GM13976 (cell line): ENCODE measurements around the gene EMILIN3.
A peak's percentile ranks its signal among the peaks of the same experiment; 100 is the strongest.

Experiments
- DNase-seq: peaks from one replicate; pipeline ENCODE4 v3.0.0; 2012; ENCODE audit warnings: low spot score
- in situ Hi-C: fragments of 300-500 bp; cut with MboI; formaldehyde crosslinking; loops from one replicate; pipeline ENCODE4 v1.12.0; 2022; ENCODE audit warnings: low sequenced_read_pairs, mixed read lengths, inconsistent platforms; ENCODE audit not compliant: unreplicated experiment
- TF ChIP-seq, protein P1 (sequence below): IDR thresholded peaks from 2 replicates; pipeline ENCODE4 v1.5.1; 2012; ENCODE audit warnings: borderline replicate concordance, mild to moderate bottlenecking; ENCODE audit not compliant: insufficient read depth; ENCODE audit errors: extremely low read depth, missing control alignments, control extremely low read depth

EMILIN3 gene

GRCh38 chr20:41330343-41330720, 36.3 kb downstream of the EMILIN3 start:
- in situ Hi-C loops = no loop called here
- no peak for DNase-seq
- TF ChIP-seq, protein P1, sequence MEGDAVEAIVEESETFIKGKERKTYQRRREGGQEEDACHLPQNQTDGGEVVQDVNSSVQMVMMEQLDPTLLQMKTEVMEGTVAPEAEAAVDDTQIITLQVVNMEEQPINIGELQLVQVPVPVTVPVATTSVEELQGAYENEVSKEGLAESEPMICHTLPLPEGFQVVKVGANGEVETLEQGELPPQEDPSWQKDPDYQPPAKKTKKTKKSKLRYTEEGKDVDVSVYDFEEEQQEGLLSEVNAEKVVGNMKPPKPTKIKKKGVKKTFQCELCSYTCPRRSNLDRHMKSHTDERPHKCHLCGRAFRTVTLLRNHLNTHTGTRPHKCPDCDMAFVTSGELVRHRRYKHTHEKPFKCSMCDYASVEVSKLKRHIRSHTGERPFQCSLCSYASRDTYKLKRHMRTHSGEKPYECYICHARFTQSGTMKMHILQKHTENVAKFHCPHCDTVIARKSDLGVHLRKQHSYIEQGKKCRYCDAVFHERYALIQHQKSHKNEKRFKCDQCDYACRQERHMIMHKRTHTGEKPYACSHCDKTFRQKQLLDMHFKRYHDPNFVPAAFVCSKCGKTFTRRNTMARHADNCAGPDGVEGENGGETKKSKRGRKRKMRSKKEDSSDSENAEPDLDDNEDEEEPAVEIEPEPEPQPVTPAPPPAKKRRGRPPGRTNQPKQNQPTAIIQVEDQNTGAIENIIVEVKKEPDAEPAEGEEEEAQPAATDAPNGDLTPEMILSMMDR = no peak

GRCh38 chr20:41329435-41330342, 36.9 kb downstream of the EMILIN3 start:
- peak; percentile 75 for DNase-seq
- TF ChIP-seq, protein P1 = no peak
- in situ Hi-C loops = no loop called here

GRCh38 chr20:41327178-41327577, 39.4 kb downstream of the EMILIN3 start:
- TF ChIP-seq, protein P1 = no peak
- no peak for DNase-seq
- in situ Hi-C loops = no loop called here

- in situ Hi-C loops = no loop called here
- DNase-seq = no peak
- TF ChIP-seq, protein P1 = no peak
These were observed 45.6 kb downstream of the EMILIN3 start for GRCh38 chr20:41320976-41321375.

DNA sequence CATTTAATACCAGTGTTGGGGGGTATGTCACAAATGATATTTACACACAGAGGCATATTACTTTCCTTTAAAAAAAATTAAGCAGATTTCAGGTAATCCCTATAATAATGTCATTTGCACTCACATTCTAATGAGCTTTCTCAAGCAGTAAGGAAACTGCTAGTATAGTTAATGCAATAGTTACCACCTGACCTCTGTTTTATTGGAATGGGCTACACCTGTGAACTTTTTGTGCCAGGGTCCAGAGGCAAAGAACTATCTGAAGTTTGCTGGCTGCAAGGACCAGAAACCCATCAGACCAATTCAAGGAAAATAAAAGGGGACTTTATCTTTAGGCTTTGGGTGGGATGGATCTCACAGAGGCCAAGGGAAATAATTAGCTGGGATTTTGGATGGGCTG, 46.2 kb downstream of the EMILIN3 start:
- no peak for DNase-seq
- TF ChIP-seq, protein P1 = no peak
- in situ Hi-C loops = no loop called here

- DNase-seq = no peak
- in situ Hi-C loops = no loop called here
- TF ChIP-seq, protein P1 = no peak
These were observed 48.4 kb downstream of the EMILIN3 start for GRCh38 chr20:41318271-41318649.
